ENCODE data around the gene C1QL1.

The C1QL1 gene

GRCh38 chr17:44989552-44990138 is 21.5 kb upstream of the C1QL1 start:
- FAIRE-seq (no peak), DNase-seq (ENCODE audit: insufficient read length, low spot score) (no peak)
- no peak for TF ChIP-seq CTCF (IDR thresholded peaks at IDR 0.05; ENCODE audit: insufficient read depth, missing control alignments)

- FAIRE-seq = no peak
- TF ChIP-seq CTCF (IDR thresholded peaks at IDR 0.05; ENCODE audit: insufficient read depth, missing control alignments) = no peak
- DNase-seq (ENCODE audit: insufficient read length, low spot score) = no peak
These were observed 20.2 kb upstream of the C1QL1 start for GRCh38 chr17:44988044-44988942.

- DNase-seq (ENCODE audit: insufficient read length, low spot score) = no peak
- FAIRE-seq = no peak
- no peak for TF ChIP-seq CTCF (IDR thresholded peaks at IDR 0.05; ENCODE audit: insufficient read depth, missing control alignments)
These were observed 15.5 kb upstream of the C1QL1 start for GRCh38 chr17:44983563-44983962.

- TF ChIP-seq CTCF (IDR thresholded peaks at IDR 0.05; ENCODE audit: insufficient read depth, missing control alignments) = no peak
- DNase-seq (ENCODE audit: insufficient read length, low spot score) = no peak
- no peak for FAIRE-seq
These were observed 14.1 kb upstream of the C1QL1 start for GRCh38 chr17:44982113-44982702.

- TF ChIP-seq CTCF (IDR thresholded peaks at IDR 0.05; ENCODE audit: insufficient read depth, missing control alignments) = no peak
- no peak for DNase-seq (ENCODE audit: insufficient read length, low spot score)
- no peak for FAIRE-seq
These were observed 13.3 kb upstream of the C1QL1 start for GRCh38 chr17:44981221-44981968.

- no peak for TF ChIP-seq CTCF (IDR thresholded peaks at IDR 0.05; ENCODE audit: insufficient read depth, missing control alignments)
- no peak for DNase-seq (ENCODE audit: insufficient read length, low spot score)
- no peak for FAIRE-seq
These were observed 11.4 kb upstream of the C1QL1 start for GRCh38 chr17:44979426-44979995.

Data from D721Med (cell line).